GM15510 (cell line): Measurements from ENCODE around the gene ANK3.

ENCODE experiments used
- POLR2A ChIP-seq: IDR thresholded peaks from 3 replicates; pipeline ENCODE4 v1.6.1; 2011; ENCODE audit warnings: borderline replicate concordance; ENCODE audit not compliant: insufficient read length; ENCODE audit errors: extremely low read depth

ANK3 gene

DNA sequence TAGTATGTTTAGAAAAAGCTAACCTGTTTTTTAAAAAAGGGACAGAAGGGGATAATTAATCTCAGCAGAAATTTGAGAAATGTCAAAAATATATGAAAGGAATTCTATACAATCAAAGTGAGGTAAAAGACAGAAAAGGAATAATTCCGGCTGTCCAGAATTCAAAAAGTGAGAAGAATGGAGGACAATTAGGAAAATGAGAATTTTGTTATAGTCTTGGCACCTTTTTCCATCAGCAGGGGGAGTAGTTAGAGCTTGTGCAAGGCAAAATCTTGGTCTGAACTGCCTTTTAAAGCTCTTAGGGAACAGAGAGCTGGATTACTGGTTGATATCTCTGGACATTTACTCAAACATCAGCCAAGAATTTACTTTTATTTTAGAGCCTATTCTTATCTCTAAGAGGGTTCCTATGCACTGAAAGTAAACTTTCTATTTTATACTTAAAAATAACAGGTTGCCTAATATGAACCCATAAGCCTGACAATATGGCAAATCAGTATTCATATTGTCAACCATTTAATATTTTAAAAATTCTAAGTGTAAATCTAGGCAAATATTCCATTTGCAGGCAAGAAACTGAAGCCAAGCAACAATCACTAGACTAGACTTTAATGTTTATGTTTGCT lies 185.6 kb downstream of the ANK3 start:
- TF ChIP-seq POLR2A = no peak

- no peak for TF ChIP-seq POLR2A
Measured at GRCh38 chr10:60200682-60201053, 189.0 kb downstream of the ANK3 start.

DNA sequence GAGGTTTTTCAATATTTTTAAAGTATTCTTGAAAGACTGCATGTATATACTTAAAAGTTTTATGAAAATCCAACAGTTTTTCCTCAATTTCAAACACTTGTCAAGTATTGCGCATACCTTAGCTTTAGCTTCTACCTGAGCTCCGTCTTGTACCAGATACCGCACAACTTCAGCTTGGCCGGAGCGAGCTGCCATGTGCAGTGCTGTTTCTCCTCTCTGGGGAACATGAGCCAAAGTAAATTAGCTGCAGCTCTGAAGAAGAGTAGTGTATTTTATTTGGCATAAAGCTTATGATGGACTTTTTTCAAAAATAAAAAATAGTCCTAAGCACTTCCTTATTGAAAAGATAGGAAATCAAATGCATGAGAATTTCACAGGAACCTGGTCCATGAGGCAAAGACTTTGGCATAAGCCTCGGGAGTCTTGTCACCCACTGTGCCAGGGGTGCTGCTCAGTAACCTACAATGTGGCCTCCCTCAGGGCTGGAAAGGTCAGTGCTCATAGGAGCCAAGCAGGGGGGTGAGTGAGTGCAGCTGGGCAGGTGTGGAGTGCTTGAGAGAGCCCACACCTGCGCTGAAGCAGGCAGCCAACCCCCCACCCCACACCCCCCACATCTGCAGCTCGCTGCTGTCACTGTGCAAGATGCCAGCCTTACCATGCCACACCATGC lies 189.5 kb downstream of the ANK3 start:
- no peak for TF ChIP-seq POLR2A

- TF ChIP-seq POLR2A = no peak
Measured at GRCh38 chr10:60197206-60197605, 192.5 kb downstream of the ANK3 start.

- no peak for TF ChIP-seq POLR2A
Measured at GRCh38 chr10:60194421-60194820, 195.3 kb downstream of the ANK3 start.

GRCh38 chr10:60192946-60193345 lies 196.7 kb downstream of the ANK3 start:
- no peak for TF ChIP-seq POLR2A

DNA sequence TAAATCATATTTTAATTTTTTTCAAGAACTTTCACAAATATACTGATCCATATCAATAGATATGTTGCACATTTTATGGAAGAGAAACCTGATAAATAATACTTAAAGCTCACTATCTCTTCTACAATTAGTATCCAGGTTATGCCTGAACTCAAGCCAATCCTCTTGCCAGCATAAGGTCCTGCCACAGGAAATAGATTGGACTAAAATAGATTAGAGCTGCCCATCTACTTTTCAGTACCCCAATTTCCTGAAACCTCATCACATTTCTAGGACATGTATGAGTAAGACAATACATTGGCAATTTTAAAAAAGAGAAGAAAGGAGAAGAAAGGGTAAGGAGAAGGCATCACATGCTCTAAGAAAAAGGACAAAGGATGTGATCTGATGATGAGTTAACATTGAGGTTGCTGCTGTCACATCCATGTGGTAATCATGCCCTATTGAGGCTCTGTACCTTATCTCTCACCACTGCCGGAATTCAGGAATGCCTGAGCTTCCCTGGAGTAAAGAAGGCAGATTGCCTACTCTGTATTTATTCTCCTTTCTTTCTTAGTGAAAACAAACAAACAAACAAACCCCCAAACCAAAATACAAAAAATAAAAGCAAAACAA lies 199.7 kb downstream of the ANK3 start:
- no peak for TF ChIP-seq POLR2A

- TF ChIP-seq POLR2A = no peak
Measured at GRCh38 chr10:60188548-60188947, 201.1 kb downstream of the ANK3 start.

DNA sequence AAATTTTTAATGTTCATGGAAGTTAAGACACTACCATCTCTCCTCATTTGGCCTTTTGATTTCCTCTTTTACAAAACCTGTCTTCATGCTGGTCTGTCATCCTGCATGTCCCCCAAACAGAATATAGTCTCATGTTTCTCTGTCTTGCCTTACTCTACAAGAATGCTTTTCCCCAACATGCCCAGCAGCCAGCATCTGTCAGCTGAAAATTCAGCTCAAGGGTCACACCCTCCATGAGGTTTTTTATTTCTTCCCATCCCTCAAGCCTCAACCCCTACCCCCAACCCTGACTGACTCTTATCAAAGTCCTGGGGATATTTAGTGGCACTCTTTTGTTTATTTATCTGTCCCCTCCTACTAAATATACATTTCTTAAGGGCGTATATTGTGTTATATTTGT lies 202.0 kb downstream of the ANK3 start:
- TF ChIP-seq POLR2A = no peak

GRCh38 chr10:60186315-60187071 lies 203.2 kb downstream of the ANK3 start:
- no peak for TF ChIP-seq POLR2A

GRCh38 chr10:60185421-60185820 lies 204.3 kb downstream of the ANK3 start:
- no peak for TF ChIP-seq POLR2A

DNA sequence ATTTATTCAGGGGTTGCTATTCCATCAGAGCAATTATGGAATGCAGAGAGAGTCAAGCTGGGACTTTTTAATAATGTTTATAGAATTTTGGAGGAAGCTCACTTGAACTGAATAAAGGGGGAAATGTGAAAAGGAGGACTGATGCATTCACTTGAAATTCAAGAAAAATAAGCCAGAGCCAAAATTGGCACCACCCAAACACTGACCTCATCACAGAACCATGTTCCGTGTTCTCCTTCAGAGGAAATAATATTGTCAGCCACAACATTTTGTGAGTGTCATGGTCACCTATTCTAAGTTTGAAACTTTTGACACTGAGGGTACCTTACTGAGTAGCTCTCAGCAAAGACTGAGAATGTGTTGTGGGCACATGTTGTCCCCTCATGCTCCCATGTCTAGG lies 207.0 kb downstream of the ANK3 start:
- TF ChIP-seq POLR2A = no peak

DNA sequence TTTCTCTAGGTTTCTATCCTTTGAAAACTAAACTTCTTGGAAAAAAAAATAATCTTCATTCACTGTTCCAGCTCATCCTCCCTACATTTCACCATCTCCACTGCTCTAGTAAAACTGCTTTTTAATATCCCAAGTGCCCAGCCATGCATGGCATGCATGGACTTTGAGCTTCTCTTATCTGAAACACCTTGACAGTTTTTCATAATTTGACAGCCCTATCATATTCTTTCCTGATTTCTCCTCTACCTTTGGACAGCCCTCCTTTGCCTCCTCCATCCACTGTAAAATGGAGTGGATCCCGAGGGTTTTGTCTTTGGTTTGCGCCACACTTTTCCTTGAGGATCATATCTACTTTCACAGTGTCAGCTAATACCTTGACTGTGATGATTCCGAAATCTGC lies 212.8 kb downstream of the ANK3 start:
- no peak for TF ChIP-seq POLR2A

GRCh38 chr10:60175441-60175971 lies 214.2 kb downstream of the ANK3 start:
- no peak for TF ChIP-seq POLR2A

DNA sequence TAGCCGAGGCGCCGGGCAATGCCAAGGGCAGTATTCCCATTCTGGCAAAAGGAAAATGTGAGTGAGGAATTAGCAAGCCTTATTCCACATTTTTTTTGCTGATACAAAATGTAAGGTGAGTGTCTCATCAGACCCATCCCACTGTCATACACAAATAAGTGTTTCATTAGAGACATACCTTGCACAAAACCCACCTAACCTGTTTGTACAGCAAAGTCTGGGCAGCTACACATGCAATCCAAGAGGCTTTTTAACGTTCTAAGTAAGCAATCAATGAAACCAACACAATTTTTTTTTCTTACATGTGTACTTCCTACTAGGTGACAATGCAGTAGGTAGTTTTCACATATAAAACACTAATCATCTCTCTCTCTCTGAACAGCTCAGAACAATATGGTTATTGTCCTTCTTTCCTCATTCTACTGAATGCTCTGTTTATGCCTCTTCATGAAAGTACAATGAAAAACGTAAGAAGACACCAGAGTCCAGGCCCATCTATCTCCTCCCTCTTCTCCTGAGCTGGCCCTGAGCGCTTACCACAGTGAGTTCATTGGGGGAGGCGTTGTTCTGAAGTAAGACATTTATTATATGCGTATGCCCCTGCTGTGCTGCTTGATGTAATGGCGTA lies 217.2 kb downstream of the ANK3 start:
- TF ChIP-seq POLR2A = no peak

GRCh38 chr10:60171436-60172013 lies 218.2 kb downstream of the ANK3 start:
- no peak for TF ChIP-seq POLR2A
